K562 (cell line): ENCODE results near the gene EXOC5. TPM values are rescaled to one million over a fixed set of nuclear protein-coding genes. Genes with fewer than 3 reads are reported as not detected.

Source experiments
- CUX1 ChIP-seq: fragments of 200-800 bp; sonication (Bioruptor generic); IDR thresholded peaks from 2 replicates; pipeline ENCODE4 v1.6.1; 2016; ENCODE audit warnings: missing genetic modification characterization, missing compliant biosample characterization
- CXXC5 ChIP-seq: fragments of 250-450 bp; sonication (Bioruptor Pico); IDR thresholded peaks from 2 replicates; pipeline ENCODE4 v1.8.0; 2022; ENCODE audit warnings: inconsistent platforms, mild to moderate bottlenecking, moderate library complexity
- ELF1 ChIP-seq: fragments of 200-800 bp; sonication (Bioruptor generic); IDR thresholded peaks from 2 replicates; pipeline ENCODE4 v1.6.1; 2016; ENCODE audit warnings: missing genetic modification characterization, missing compliant biosample characterization
- ERF ChIP-seq: fragments of 450-650 bp; formaldehyde crosslinking; IDR thresholded peaks from 2 replicates; pipeline ENCODE4 v1.4.0; 2020; ENCODE audit warnings: mild to moderate bottlenecking, mixed read lengths
- FIP1L1 ChIP-seq: fragments of 200-400 bp; formaldehyde crosslinking; IDR thresholded peaks from 2 replicates; pipeline ENCODE4 v1.6.1; 2018; ENCODE audit warnings: mild to moderate bottlenecking, low read depth, low read length; ENCODE audit not compliant: poor library complexity, severe bottlenecking
- MEIS2 ChIP-seq: fragments of 450-650 bp; IDR thresholded peaks from 2 replicates; pipeline ENCODE4 v1.6.1; 2014; ENCODE audit warnings: mild to moderate bottlenecking; ENCODE audit not compliant: partially characterized antibody
- NCOA2 ChIP-seq, 2 experiments: fragments of 450-650 bp; IDR thresholded peaks; 2 replicates each; pipeline ENCODE4 v1.6.1; 2018; ENCODE audit warnings: mild to moderate bottlenecking in 2 of 2, moderate library complexity in 1 of 2; ENCODE audit not compliant: partially characterized antibody in 2 of 2
- NFIC ChIP-seq: fragments of 450-650 bp; IDR thresholded peaks from 2 replicates; pipeline ENCODE4 v1.6.1; 2017; ENCODE audit warnings: mild to moderate bottlenecking, inconsistent platforms
- NR2C1 ChIP-seq, 2 experiments: fragments of 450-650 bp; IDR thresholded peaks; 2 replicates each; pipeline ENCODE4 v1.6.1; 2017; ENCODE audit warnings: mild to moderate bottlenecking in 2 of 2, antibody characterized with exemption in 1 of 2, inconsistent platforms in 1 of 2, missing compliant biosample characterization in 1 of 2, missing genetic modification characterization in 1 of 2
- NR2C2 ChIP-seq, 2 experiments: fragments of 200-800 bp in 1 of 2; sonication (Bioruptor generic) in 1 of 2; sonication (generic) in 1 of 2; formaldehyde crosslinking in 1 of 2; IDR thresholded peaks; 2 replicates each; pipeline versions ENCODE4 v1.6.1 to v1.8.0; 2016 to 2022; ENCODE audit warnings: mild to moderate bottlenecking in 1 of 2, missing compliant biosample characterization in 1 of 2, missing genetic modification characterization in 1 of 2, missing genetic modification reagents in 1 of 2
- POLR2A ChIP-seq: fragments of 450-650 bp; conservative IDR thresholded peaks from 2 replicates; pipeline ENCODE4 v1.6.1; 2016
- RAD51 ChIP-seq: fragments of 450-650 bp; IDR thresholded peaks from 2 replicates; pipeline ENCODE4 v1.7.1; 2016; ENCODE audit warnings: low read depth, mild to moderate bottlenecking, borderline replicate concordance
- SAP30 ChIP-seq: fragments of 200-600 bp; sonication (generic); IDR thresholded peaks from 2 replicates; pipeline ENCODE4 v1.6.1; 2012; ENCODE audit warnings: borderline replicate concordance, low read depth, mild to moderate bottlenecking, moderate library complexity, low read length, control low read depth, inconsistent platforms; ENCODE audit not compliant: insufficient read depth, poor library complexity, severe bottlenecking
- TOE1 ChIP-seq, 2 experiments: fragments of 450-650 bp in 1 of 2; sonication (generic) in 1 of 2; formaldehyde crosslinking in 1 of 2; IDR thresholded peaks; 2 replicates each; pipeline versions ENCODE4 v1.7.1 to v1.8.0; 2016 to 2022; ENCODE audit warnings: borderline replicate concordance in 2 of 2, mild to moderate bottlenecking in 2 of 2, antibody characterized with exemption in 1 of 2, inconsistent platforms in 1 of 2, low read depth in 1 of 2, missing genetic modification reagents in 1 of 2, moderate library complexity in 1 of 2
- ZBTB2 ChIP-seq: fragments of 450-650 bp; IDR thresholded peaks from 2 replicates; pipeline ENCODE4 v1.6.1; 2016; ENCODE audit warnings: antibody characterized with exemption
- ZNF639 ChIP-seq, 2 experiments: fragments of 200-800 bp in 1 of 2; sonication (Bioruptor generic) in 1 of 2; sonication (generic) in 1 of 2; formaldehyde crosslinking in 1 of 2; IDR thresholded peaks in 1 of 2; conservative IDR thresholded peaks in 1 of 2; 2 replicates each; pipeline versions ENCODE4 v1.5.0 to v1.6.1; 2016 to 2020; ENCODE audit warnings: missing compliant biosample characterization in 1 of 2, missing genetic modification characterization in 1 of 2, missing genetic modification reagents in 1 of 2
- polyA plus RNA-seq, 8 experiments: library from polyadenylated mRNA; depleted of rRNA in 4 of 8; stranded (reverse) in 5 of 8; unstranded in 3 of 8; fragments of >200 nt; fragmentation: Nextera tagmentation in 2 of 8; fragmentation: Illumina TruSeq in 1 of 8; extraction: Ambion mirVana in 2 of 8; extraction: Trizol in 1 of 8; gene quantifications; 2 replicates each; pipeline versions ENCODE4 v1.2.1 to v1.2.3, GENCODE V29; 2011 to 2014; ENCODE audit warnings: inconsistent platforms in 1 of 8, missing spikeins in 1 of 8
- total RNA-seq, 7 experiments: library from RNA; depleted of rRNA in 6 of 7; stranded (reverse); fragments of >200 nt in 6 of 7; fragmentation: Illumina TruSeq in 2 of 7; extraction: Trizol in 2 of 7; gene quantifications; 2 replicates each; pipeline versions ENCODE4 v1.2.1 to v1.2.3, GENCODE V29; 2011 to 2021; ENCODE audit warnings: low replicate concordance in 1 of 7

EXOC5 gene
- total and polyA plus RNA-seq, 9 of the 15 experiments (the other 6 are each of a cell fraction or from before 2014, with no cell fraction given), result 5.7 to 50.3 (median 32.0) TPM

DNA sequence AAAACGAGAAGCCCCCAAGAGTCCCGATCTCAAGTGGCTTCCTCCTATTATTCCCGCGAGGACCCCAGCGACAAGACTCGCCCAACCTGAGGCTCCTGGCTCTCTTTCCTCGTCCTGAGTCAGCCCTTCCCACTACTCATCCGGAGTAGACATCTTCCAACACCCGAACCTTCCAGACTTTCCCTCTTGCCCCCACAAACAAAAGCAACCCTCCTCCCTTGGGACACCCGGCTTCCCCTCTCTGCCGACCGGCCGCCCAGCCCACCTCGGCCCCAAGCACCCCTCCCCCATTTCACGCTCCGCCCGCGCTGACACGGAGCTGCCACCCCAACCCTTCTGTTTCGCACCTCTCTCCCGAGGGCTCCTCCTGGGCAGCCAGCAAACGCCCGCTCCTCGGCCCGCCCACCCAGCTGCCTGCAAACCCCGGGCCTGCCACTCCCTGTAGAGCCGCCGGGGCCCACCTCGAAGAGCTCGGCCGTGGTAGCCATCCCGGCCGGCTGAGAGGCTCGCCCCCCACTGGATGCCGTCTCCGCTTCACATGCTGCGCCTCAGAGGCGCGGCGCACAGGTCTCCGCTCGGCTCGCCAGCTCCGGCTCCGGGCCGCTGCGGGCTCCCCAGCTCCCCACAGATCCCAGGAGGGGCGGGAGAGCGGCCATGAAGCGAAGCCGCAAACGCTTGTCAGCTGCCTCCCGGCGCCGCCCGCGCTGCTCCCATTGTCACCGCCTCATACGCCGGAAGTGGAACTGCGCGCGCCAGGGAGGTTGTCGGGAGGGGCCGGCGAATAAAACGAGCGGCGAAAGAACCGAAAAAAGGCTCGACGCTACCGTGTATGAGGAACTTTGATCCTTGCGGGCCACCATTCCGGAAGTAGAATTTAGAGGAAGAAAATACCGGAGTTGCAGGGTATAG is at the start of gene EXOC5, which contains the start of gene AP5M1 (continued):
- no peak for TF ChIP-seq CUX1 (CRISPR knock-in tag)
- TF ChIP-seq ERF, result no peak
- TF ChIP-seq ZNF639 (CRISPR knock-in tag; conservative IDR thresholded peaks at IDR 0.05 in 1 of 2, IDR thresholded peaks at IDR 0.05 in 1 of 2), result peak in 1 of 2 experiments; percentile 89; a peak in 2 of 4 replicates
- TF ChIP-seq ZBTB2, result peak; percentile 48; the same call in 1 of the 2 replicates
- TF ChIP-seq MEIS2, result peak; percentile 23
- TF ChIP-seq NFIC, result no peak
- no peak for TF ChIP-seq FIP1L1
- peak; percentile 59 for TF ChIP-seq SAP30
- no peak for TF ChIP-seq NR2C1 (IDR thresholded peaks at IDR 0.05)
- peak; percentile 58 for TF ChIP-seq NR2C1 (tag; IDR thresholded peaks at IDR 0.05)
- TF ChIP-seq NCOA2 (IDR thresholded peaks at IDR 0.05; ENCODE audit: partially characterized antibody in 2 of 2), result peak in 1 of 2 experiments; percentile 64
- TF ChIP-seq TOE1 (IDR thresholded peaks at IDR 0.05; ENCODE audit: borderline replicate concordance), result peak; percentile 54; the same call in 1 of the 2 replicates
- TF ChIP-seq TOE1 (CRISPR knock-in tag; IDR thresholded peaks at IDR 0.05; ENCODE audit: borderline replicate concordance, low read depth), result no peak
- TF ChIP-seq POLR2A, result peak; percentile 80
- TF ChIP-seq ELF1 (tag), result peak; percentile 93
- no peak for TF ChIP-seq NR2C2 (CRISPR knock-in tag; IDR thresholded peaks at IDR 0.05)
- peak; percentile 89 for TF ChIP-seq NR2C2 (tag; IDR thresholded peaks at IDR 0.05)
- no peak for TF ChIP-seq RAD51
- peak; percentile 84 for TF ChIP-seq CXXC5 (CRISPR knock-in tag)
